Upper lobe of left lung (tissue), 4 donors: ENCODE results near the gene ADAMTS13.

Experiments used
- POLR2A ChIP-seq, 4 donors: fragments of 450-650 bp; IDR thresholded peaks; one replicate each; pipeline ENCODE4 v1.5.1; 2016 to 2017; ENCODE audit warnings: antibody characterized with exemption in 4 of 4, mild to moderate bottlenecking in 2 of 4
- POLR2AphosphoS5 ChIP-seq, 2 donors: sonication (generic); formaldehyde crosslinking; IDR thresholded peaks; one replicate each; pipeline ENCODE4 v1.5.1; 2017; ENCODE audit warnings: antibody characterized with exemption in 2 of 2
- TF ChIP-seq, protein P1 (sequence below), 6 experiments: fragments of 450-650 bp in 4 of 6; fragments of 200-600 bp in 2 of 6; sonication (generic) in 2 of 6; IDR thresholded peaks; one replicate each; pipeline ENCODE4 v1.5.1; 2016 to 2019; ENCODE audit warnings: antibody characterized with exemption in 6 of 6

DNA sequence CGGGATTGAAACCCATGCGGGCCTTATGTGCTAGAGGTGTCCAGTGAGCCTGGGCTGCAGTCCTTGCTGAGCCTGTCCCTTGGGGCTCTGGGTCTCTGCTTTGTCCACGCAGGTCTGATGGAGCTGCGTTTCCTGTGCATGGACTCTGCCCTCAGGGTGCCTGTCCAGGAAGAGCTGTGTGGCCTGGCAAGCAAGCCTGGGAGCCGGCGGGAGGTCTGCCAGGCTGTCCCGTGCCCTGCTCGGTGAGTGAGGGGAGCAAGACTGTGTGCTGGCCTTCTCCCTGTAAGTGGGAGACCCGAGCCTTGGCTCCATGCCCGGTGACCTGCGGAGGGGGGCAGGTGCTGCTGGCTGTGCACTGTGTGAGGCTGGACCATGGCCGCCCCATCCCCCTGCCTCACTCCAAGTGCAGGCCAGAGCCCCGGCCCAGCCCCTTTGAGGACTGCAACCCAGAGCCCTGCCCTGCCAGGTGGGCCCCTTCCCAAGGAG, 26.4 kb downstream of the ADAMTS13 start:
- TF ChIP-seq, protein P1, sequence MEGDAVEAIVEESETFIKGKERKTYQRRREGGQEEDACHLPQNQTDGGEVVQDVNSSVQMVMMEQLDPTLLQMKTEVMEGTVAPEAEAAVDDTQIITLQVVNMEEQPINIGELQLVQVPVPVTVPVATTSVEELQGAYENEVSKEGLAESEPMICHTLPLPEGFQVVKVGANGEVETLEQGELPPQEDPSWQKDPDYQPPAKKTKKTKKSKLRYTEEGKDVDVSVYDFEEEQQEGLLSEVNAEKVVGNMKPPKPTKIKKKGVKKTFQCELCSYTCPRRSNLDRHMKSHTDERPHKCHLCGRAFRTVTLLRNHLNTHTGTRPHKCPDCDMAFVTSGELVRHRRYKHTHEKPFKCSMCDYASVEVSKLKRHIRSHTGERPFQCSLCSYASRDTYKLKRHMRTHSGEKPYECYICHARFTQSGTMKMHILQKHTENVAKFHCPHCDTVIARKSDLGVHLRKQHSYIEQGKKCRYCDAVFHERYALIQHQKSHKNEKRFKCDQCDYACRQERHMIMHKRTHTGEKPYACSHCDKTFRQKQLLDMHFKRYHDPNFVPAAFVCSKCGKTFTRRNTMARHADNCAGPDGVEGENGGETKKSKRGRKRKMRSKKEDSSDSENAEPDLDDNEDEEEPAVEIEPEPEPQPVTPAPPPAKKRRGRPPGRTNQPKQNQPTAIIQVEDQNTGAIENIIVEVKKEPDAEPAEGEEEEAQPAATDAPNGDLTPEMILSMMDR (IDR thresholded peaks at IDR 0.05) = no peak
- TF ChIP-seq POLR2A (IDR thresholded peaks at IDR 0.05) = no peak
- TF ChIP-seq POLR2AphosphoS5 (IDR thresholded peaks at IDR 0.05) = no peak
